Measurements from ENCODE around the gene LCN6. TPM values are rescaled to one million over a fixed set of nuclear protein-coding genes. Genes with fewer than 3 reads are reported as not detected.

LCN6 gene
- total RNA-seq, 2 donors from 2014 or later, result 0.56 to 1.2 TPM

DNA sequence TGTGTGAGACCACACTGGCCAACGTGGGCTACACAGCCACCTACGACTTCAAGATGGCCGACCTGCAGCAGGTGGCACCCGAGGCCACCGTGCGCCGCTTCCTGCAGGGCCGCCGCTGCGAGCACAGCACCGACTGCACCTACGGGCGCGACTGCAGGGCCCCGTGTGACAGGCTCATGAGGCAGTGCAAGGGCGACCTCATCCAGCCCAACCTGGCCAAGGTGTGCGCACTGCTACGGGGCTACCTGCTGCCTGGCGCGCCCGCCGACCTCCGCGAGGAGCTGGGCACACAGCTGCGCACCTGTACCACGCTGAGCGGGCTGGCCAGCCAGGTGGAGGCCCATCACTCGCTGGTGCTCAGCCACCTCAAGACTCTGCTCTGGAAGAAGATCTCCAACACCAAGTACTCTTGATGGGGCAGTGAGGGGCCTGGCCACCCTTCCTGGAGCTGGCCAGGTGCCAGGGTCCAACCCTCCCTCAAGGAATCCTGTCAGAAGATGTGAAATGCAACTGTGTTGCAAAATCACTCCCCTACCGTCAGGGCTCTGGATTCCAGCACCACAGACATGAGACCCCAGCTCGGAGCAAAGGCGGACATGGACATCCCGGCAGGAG lies 24.9 kb downstream of the LCN6 start:
- H3K9me3 ChIP-seq, result no peaks in the 10 kb centered on the region
- no peaks in the 10 kb centered on the region for H3K27me3 ChIP-seq
- TF ChIP-seq, protein P1, sequence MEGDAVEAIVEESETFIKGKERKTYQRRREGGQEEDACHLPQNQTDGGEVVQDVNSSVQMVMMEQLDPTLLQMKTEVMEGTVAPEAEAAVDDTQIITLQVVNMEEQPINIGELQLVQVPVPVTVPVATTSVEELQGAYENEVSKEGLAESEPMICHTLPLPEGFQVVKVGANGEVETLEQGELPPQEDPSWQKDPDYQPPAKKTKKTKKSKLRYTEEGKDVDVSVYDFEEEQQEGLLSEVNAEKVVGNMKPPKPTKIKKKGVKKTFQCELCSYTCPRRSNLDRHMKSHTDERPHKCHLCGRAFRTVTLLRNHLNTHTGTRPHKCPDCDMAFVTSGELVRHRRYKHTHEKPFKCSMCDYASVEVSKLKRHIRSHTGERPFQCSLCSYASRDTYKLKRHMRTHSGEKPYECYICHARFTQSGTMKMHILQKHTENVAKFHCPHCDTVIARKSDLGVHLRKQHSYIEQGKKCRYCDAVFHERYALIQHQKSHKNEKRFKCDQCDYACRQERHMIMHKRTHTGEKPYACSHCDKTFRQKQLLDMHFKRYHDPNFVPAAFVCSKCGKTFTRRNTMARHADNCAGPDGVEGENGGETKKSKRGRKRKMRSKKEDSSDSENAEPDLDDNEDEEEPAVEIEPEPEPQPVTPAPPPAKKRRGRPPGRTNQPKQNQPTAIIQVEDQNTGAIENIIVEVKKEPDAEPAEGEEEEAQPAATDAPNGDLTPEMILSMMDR (IDR thresholded peaks at IDR 0.05), result no peak
- intact Hi-C loops (cut with DNase I), result no loop called here
- no peak overlapping the region for H3K27ac ChIP-seq
- peak overlapping the region in 1 of 2 donors; percentile 12 for H3K9ac ChIP-seq (ENCODE audit: low read depth in 2 of 2, low read length in 2 of 2)
- H3K36me3 ChIP-seq, result peaks cover 6% of the 10 kb centered on the region
- DNase-seq, result no peak
- peaks cover 10% of the 10 kb centered on the region for H3K4me1 ChIP-seq
- no peak overlapping the region for H3K4me3 ChIP-seq

- Histone ChIP-seq H3K4me1 (peaks cover 10% of the 10 kb centered on the region), H3K4me3 (no peak overlapping the region), H3K27me3 (no peaks in the 10 kb centered on the region), H3K36me3 (peaks cover 6% of the 10 kb centered on the region), H3K9ac (ENCODE audit: low read depth in 2 of 2, low read length in 2 of 2) (no peak overlapping the region), H3K9me3 (no peaks in the 10 kb centered on the region), H3K27ac (no peak overlapping the region)
- TF ChIP-seq, protein P1 (IDR thresholded peaks at IDR 0.05), result no peak
- no peak for DNase-seq
- intact Hi-C loops (cut with DNase I), result no loop called here
Measured at GRCh38 chr9:136722969-136723356, 25.4 kb downstream of the LCN6 start.

DNA sequence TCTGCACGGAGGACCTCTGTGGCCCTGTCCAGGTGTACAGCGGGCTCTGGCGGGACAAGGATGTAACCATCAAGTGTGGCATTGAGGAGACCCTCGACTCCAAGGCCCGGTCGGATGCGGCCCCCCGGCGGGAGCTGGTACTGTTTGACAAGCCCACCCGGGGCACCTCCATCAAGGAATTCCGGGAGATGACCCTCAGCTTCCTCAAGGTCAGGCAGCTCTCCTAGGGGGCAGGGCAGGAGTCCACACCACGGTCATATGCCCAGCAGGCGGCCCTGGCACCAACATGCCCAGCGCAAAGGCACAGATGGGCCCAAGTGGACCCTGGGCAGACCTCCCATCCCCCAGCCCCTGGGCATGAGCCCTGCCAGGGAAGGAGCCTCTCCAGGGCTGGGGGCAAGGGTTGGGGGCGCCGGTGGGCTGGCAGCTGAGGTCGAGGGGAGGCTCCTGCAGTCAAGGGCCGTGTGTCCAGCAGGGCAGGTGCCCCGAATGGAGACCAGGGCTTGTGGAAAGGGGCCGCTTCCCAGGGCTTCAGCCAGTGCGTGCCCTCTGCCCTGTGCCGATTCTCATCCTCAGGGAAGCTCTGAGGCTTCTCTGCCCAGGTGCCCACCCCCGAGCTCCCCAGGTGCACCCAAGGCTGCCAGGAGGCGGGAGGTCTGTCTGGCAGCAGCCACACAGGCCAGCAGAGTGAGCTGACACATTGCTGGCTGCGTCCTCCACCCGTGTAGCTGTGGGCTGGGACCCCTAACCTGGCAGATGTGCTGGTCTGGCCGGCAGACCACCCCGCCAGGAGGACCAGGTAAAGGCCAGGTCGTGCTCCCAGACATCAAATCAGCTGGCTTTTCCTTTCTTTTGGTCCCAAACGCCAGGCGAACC lies 26.0 kb downstream of the LCN6 start:
- no peak for DNase-seq
- no peaks in the 10 kb centered on the region for H3K9me3 ChIP-seq
- no peak overlapping the region for H3K4me3 ChIP-seq
- intact Hi-C loops (cut with DNase I), result no loop called here
- no peak overlapping the region for H3K9ac ChIP-seq (ENCODE audit: low read depth in 2 of 2, low read length in 2 of 2)
- H3K27ac ChIP-seq, result no peak overlapping the region
- H3K36me3 ChIP-seq, result peaks cover 6% of the 10 kb centered on the region
- H3K27me3 ChIP-seq, result no peaks in the 10 kb centered on the region
- TF ChIP-seq, protein P1 (IDR thresholded peaks at IDR 0.05), result no peak
- peaks cover 10% of the 10 kb centered on the region for H3K4me1 ChIP-seq

GRCh38 chr9:136721339-136722092 lies 26.8 kb downstream of the LCN6 start:
- H3K27me3 ChIP-seq, result no peaks in the 10 kb centered on the region
- intact Hi-C loops (cut with DNase I), result no loop called here
- no peak overlapping the region for H3K9ac ChIP-seq (ENCODE audit: low read depth in 2 of 2, low read length in 2 of 2)
- H3K4me3 ChIP-seq, result no peak overlapping the region
- peaks cover 6% of the 10 kb centered on the region for H3K36me3 ChIP-seq
- H3K27ac ChIP-seq, result no peak overlapping the region
- peaks cover 6% of the 10 kb centered on the region for H3K4me1 ChIP-seq
- H3K9me3 ChIP-seq, result no peaks in the 10 kb centered on the region
- TF ChIP-seq, protein P1 (IDR thresholded peaks at IDR 0.05), result no peak
- no peak for DNase-seq

- TF ChIP-seq, protein P1 (IDR thresholded peaks at IDR 0.05), result no peak
- H3K9ac ChIP-seq (ENCODE audit: low read depth in 2 of 2, low read length in 2 of 2), result no peak overlapping the region
- H3K27me3 ChIP-seq, result no peaks in the 10 kb centered on the region
- no peaks in the 10 kb centered on the region for H3K9me3 ChIP-seq
- H3K36me3 ChIP-seq, result peaks cover 6% of the 10 kb centered on the region
- no peak overlapping the region for H3K4me3 ChIP-seq
- H3K27ac ChIP-seq, result no peak overlapping the region
- intact Hi-C loops (cut with DNase I), result no loop called here
- peaks cover under 1% of the 10 kb centered on the region for H3K4me1 ChIP-seq
- DNase-seq, result no peak
Measured at GRCh38 chr9:136720898-136721338, 27.4 kb downstream of the LCN6 start.

Measured in colonic mucosa (tissue), 4 donors.